SKM-1 treated with dmso at 0.1 percent for 144 hours (cell line): Measurements from ENCODE around the gene SPATA21.
A peak's percentile ranks its signal among the peaks of the same experiment; 100 is the strongest.

Experiments
- DNase-seq: peaks from one replicate; lab custom pipeline; 2025; ENCODE audit not compliant: unreplicated experiment; lab: John Stamatoyannopoulos, UW

The SPATA21 gene

DNA sequence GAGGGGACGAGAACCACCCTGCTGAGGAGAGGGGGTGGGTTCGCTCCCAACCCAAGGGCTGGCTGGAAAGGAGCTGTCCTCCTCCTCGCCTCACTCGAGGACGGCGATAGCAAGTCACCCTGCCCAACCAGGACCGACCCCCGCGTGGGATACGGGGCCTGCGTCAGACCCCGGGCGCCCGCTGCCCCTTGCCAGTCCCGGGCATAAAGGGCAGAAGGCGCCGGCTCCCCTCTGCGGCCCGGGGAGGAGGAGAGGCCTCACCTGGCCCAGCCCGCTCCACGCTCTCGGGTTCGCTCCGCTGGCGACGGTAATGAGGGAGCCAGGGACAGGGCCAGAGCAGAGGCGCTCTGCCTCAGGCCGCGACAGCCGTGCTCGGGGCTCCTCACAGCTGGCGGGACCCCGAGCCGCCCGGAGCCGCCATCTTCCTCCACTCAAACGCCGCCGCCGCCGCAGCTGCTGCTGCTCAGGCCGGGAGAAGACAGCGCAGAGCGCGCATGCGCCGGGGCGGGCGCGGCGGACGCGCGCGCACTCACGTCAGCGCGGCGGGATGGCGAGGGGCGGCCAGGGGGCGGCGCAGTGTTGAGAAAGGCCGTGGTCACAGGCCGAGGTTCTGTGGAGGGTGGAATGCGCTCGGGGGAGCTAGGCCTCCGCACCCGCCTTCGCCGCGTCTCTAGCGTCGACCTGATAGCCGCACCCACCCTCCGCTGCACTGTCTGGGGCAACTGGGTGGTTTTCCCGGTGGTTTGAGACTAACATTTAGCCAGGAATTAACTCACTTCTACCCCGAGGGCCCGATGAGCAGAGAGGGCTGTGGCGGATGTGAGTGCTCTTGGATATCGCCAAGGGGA is 85.0 kb downstream of the SPATA21 start, which contains the start of gene FBXO42:
TSS of gene FBXO42 (minus strand) at position 487 of the 848 bp plus-strand sequence. CDS start 37,062 bp downstream, outside the sequence.
- peak; percentile 92 for DNase-seq

GRCh38 chr1:16351456-16351993 is 85.7 kb downstream of the SPATA21 start:
- no peak for DNase-seq

DNA sequence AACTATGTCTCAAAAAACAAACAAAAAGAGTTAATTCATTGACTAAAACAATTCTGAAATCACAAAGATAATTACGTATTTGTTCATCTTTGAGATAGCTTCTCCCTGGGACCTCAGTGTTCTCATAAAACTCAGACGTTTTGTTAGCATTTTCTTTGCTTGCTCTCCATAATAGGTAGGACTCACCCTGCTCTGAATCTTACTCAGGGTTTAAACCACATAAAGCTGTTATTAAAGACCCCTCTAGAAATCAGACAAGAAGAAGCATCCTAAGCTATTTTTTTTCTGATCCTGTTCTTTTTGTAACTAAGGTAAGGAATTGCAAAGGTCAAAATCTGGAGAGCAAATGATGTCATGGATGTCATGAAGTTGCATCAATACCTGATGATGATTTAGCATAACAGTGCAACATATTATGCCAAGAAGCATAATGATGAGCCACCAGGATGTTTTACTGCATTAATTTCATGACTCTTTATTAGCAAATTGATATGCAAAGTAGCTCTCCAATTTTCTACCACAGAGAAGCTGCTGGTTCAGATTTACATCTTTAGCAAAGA is 87.3 kb downstream of the SPATA21 start:
- DNase-seq = no peak
